SH-SY5Y (cell line): ENCODE measurements around the gene EHMT2.

Experiments
- GATA2 ChIP-seq: IDR thresholded peaks from 2 replicates; pipeline ENCODE4 v1.6.1; 2011; ENCODE audit warnings: mild to moderate bottlenecking, low read depth, low read length
- GATA3 ChIP-seq: IDR thresholded peaks from 2 replicates; pipeline ENCODE4 v1.6.1; 2011; ENCODE audit warnings: low read depth, mild to moderate bottlenecking, low read length, moderate library complexity

DNA sequence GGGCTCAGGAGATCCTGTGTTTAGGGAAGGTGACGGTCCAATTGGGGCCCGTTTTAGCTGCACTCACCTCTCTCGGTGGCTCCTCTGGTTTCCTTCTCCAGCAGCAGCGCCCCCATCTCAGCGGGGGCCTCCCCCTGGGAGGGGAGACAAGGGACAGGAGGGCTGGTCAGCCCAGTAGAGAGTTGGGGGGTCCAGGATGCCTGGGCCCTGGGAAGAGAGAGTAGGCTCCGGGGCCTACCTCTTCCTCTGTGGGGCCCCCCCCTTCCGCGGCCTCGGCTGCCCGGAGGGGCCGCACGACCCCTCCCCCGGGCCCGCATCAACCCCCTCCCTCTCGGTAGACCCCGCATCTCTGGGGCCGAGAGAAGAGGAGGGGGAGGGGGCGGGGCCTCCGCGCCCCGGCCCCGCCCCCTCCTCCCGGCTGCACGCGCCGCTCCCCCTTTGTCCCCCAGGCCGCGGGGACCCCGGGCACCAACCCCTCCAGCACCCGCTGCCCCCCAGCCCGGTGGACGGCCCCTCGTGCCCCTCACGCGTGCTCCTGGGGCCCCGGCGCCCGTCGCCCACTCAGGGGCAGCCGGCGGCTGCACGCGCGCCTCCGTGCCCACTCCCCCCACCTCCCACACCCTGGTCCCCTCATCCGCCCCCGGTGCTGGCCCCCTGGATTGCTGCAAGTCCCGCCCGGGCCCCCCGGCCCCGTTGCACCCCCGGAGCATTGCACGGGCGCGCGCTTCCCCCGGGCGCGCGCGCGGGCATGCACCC is 464 bp downstream of the EHMT2 start:
- TF ChIP-seq GATA3 (no peak), GATA2 (no peak)
